KG1 (cell line): ENCODE measurements around the gene SLC43A2.

ENCODE experiments used
- DNase-seq: peaks from one replicate; lab custom pipeline; 2025; lab: John Stamatoyannopoulos, UW

Gene SLC43A2

GRCh38 chr17:1562176-1562643, 66.4 kb downstream of the SLC43A2 start:
- no peak for DNase-seq

GRCh38 chr17:1561420-1562175, 67.0 kb downstream of the SLC43A2 start:
- DNase-seq = no peak

GRCh38 chr17:1560858-1561355, 67.7 kb downstream of the SLC43A2 start:
- no peak for DNase-seq

- no peak for DNase-seq
Measured at GRCh38 chr17:1560101-1560857, 68.4 kb downstream of the SLC43A2 start.

GRCh38 chr17:1559047-1560043, 69.3 kb downstream of the SLC43A2 start:
- no peak for DNase-seq

GRCh38 chr17:1558401-1558800, 70.2 kb downstream of the SLC43A2 start:
- DNase-seq = no peak

GRCh38 chr17:1557355-1558095, 71.1 kb downstream of the SLC43A2 start:
- DNase-seq = no peak

GRCh38 chr17:1555651-1556471, 72.8 kb downstream of the SLC43A2 start:
- no peak for DNase-seq

- DNase-seq = no peak
Measured at GRCh38 chr17:1554751-1555540, 73.7 kb downstream of the SLC43A2 start.

GRCh38 chr17:1553354-1554266, 75.0 kb downstream of the SLC43A2 start:
- no peak for DNase-seq

GRCh38 chr17:1552932-1553331, 75.7 kb downstream of the SLC43A2 start:
- no peak for DNase-seq

- no peak for DNase-seq
Measured at GRCh38 chr17:1551741-1552140, 76.9 kb downstream of the SLC43A2 start.

- no peak for DNase-seq
Measured at GRCh38 chr17:1548032-1548431, 80.6 kb downstream of the SLC43A2 start.

- DNase-seq = no peak
Measured at GRCh38 chr17:1546292-1546922, 82.2 kb downstream of the SLC43A2 start.

GRCh38 chr17:1545618-1546017, 83.0 kb downstream of the SLC43A2 start:
- no peak for DNase-seq

GRCh38 chr17:1542316-1542715, 86.3 kb downstream of the SLC43A2 start:
- no peak for DNase-seq

- no peak for DNase-seq
Measured at GRCh38 chr17:1541367-1541904, 87.2 kb downstream of the SLC43A2 start.

GRCh38 chr17:1539811-1540210, 88.8 kb downstream of the SLC43A2 start:
- DNase-seq = no peak
